Measurements from ENCODE around the gene SMIM13. TPM values are rescaled to one million over a fixed set of nuclear protein-coding genes. Genes with fewer than 3 reads are reported as not detected.

Gene SMIM13
- total RNA-seq, 1 donor from 2014 or later = 36.8 TPM

Other genes starting within 250 kb of the SMIM13 start
- gene GCM2, start 211.8 kb upstream of the SMIM13 start, total RNA-seq (ENCODE audit: insufficient read depth, low replicate concordance) = 2.6 TPM
- 4.1 TPM for gene SYCP2L, start 206.8 kb upstream of the SMIM13 start, total RNA-seq (ENCODE audit: insufficient read depth, low replicate concordance)
- gene ELOVL2, start 49.5 kb upstream of the SMIM13 start, total RNA-seq (ENCODE audit: insufficient read depth, low replicate concordance) = 29.4 TPM
- 0.48 TPM for gene ERVFRD-1, start 17.9 kb downstream of the SMIM13 start, total RNA-seq (ENCODE audit: insufficient read depth, low replicate concordance)
- 87.2 TPM for gene NEDD9, start 138.8 kb downstream of the SMIM13 start, total RNA-seq (ENCODE audit: insufficient read depth, low replicate concordance)

All from umbilical cord (tissue), 1 donor.